K562 (cell line): Measurements from ENCODE around the gene ELP5. TPM values are rescaled to one million over a fixed set of nuclear protein-coding genes. Genes with fewer than 3 reads are reported as not detected.

Experiments
- ETV1 ChIP-seq: fragments of 450-650 bp; conservative IDR thresholded peaks from 2 replicates; pipeline ENCODE4 v1.6.1; 2016; ENCODE audit warnings: missing genetic modification characterization, control low read depth, low read depth, missing compliant biosample characterization
- HMGN3 ChIP-seq: IDR thresholded peaks from 2 replicates; pipeline ENCODE4 v1.6.1; 2011; ENCODE audit warnings: borderline replicate concordance, low read depth, mild to moderate bottlenecking, mixed read lengths, low read length; ENCODE audit not compliant: insufficient read length; ENCODE audit errors: extremely low read depth
- MEIS2 ChIP-seq: fragments of 450-650 bp; IDR thresholded peaks from 2 replicates; pipeline ENCODE4 v1.6.1; 2014; ENCODE audit warnings: mild to moderate bottlenecking; ENCODE audit not compliant: partially characterized antibody
- NR1H2 ChIP-seq: sonication (generic); formaldehyde crosslinking; IDR thresholded peaks from 2 replicates; pipeline ENCODE4 v1.4.0; 2020; ENCODE audit warnings: mild to moderate bottlenecking, missing genetic modification reagents
- POLR2A ChIP-seq: fragments of 450-650 bp; conservative IDR thresholded peaks from 2 replicates; pipeline ENCODE4 v1.6.1; 2016
- POLR2G ChIP-seq: fragments of 200-400 bp; formaldehyde crosslinking; IDR thresholded peaks from 2 replicates; pipeline ENCODE4 v1.6.1; 2017; ENCODE audit warnings: low read depth, mild to moderate bottlenecking, antibody characterized with exemption, low read length, moderate library complexity
- SIN3A ChIP-seq, 2 experiments: fragments of 150-350 bp in 1 of 2; IDR thresholded peaks; 2 replicates each; pipeline ENCODE4 v1.6.1; 2011 to 2016; ENCODE audit warnings: borderline replicate concordance in 2 of 2, low read depth in 2 of 2, low read length in 2 of 2, mild to moderate bottlenecking in 2 of 2, moderate library complexity in 2 of 2; ENCODE audit not compliant: control insufficient read depth in 1 of 2
- SOX6 ChIP-seq: fragments of 450-650 bp; IDR thresholded peaks from 2 replicates; pipeline ENCODE4 v1.6.1; 2014; ENCODE audit warnings: mild to moderate bottlenecking
- TCF7 ChIP-seq: sonication (generic); IDR thresholded peaks from 2 replicates; pipeline ENCODE4 v1.6.1; 2016; ENCODE audit warnings: antibody characterized with exemption, borderline replicate concordance
- ZBED1 ChIP-seq: IDR thresholded peaks from 2 replicates; pipeline ENCODE4 v1.6.1; 2014
- ZNF134 ChIP-seq: fragments of 250-450 bp; sonication (Bioruptor Pico); conservative IDR thresholded peaks from 2 replicates; pipeline ENCODE4 v1.4.0; 2020
- ZNF263 ChIP-seq: sonication (generic); formaldehyde crosslinking; IDR thresholded peaks from 2 replicates; pipeline ENCODE4 v1.8.0; 2022; ENCODE audit warnings: mild to moderate bottlenecking, missing genetic modification reagents, borderline replicate concordance
- ZNF436 ChIP-seq: fragments of 250-450, 450-650 bp; sonication (Bioruptor Pico); formaldehyde crosslinking; IDR thresholded peaks from 2 replicates; pipeline ENCODE4 v1.7.0; 2020; ENCODE audit warnings: mild to moderate bottlenecking
- ZNF766 ChIP-seq: fragments of 200-800 bp; sonication (Bioruptor generic); conservative IDR thresholded peaks from 2 replicates; pipeline ENCODE4 v1.6.1; 2016; ENCODE audit warnings: missing genetic modification characterization, missing compliant biosample characterization
- polyA plus RNA-seq, 8 experiments: library from polyadenylated mRNA; depleted of rRNA in 4 of 8; stranded (reverse) in 5 of 8; unstranded in 3 of 8; fragments of >200 nt; fragmentation: Nextera tagmentation in 2 of 8; fragmentation: Illumina TruSeq in 1 of 8; extraction: Ambion mirVana in 2 of 8; extraction: Trizol in 1 of 8; gene quantifications; 2 replicates each; pipeline versions ENCODE4 v1.2.1 to v1.2.3, GENCODE V29; 2011 to 2014; ENCODE audit warnings: inconsistent platforms in 1 of 8, missing spikeins in 1 of 8
- total RNA-seq, 7 experiments: library from RNA; depleted of rRNA in 6 of 7; stranded (reverse); fragments of >200 nt in 6 of 7; fragmentation: Illumina TruSeq in 2 of 7; extraction: Trizol in 2 of 7; gene quantifications; 2 replicates each; pipeline versions ENCODE4 v1.2.1 to v1.2.3, GENCODE V29; 2011 to 2021; ENCODE audit warnings: low replicate concordance in 1 of 7
- TF ChIP-seq, protein P1 (sequence below), 3 experiments: fragments of 200-800 bp in 1 of 3; sonication (Bioruptor generic) in 1 of 3; sonication (generic) in 1 of 3; formaldehyde crosslinking in 1 of 3; IDR thresholded peaks; 2 replicates each; pipeline versions ENCODE4 v1.6.1 to v1.8.0; 2016 to 2022; ENCODE audit warnings: mild to moderate bottlenecking in 2 of 3, missing compliant biosample characterization in 2 of 3, missing genetic modification characterization in 2 of 3, missing genetic modification reagents in 1 of 3
- TF ChIP-seq, protein P2 (sequence below), 2 experiments: fragments of 200-800 bp in 1 of 2; sonication (Bioruptor generic) in 1 of 2; sonication (generic) in 1 of 2; formaldehyde crosslinking in 1 of 2; IDR thresholded peaks in 1 of 2; conservative IDR thresholded peaks in 1 of 2; 2 replicates each; pipeline versions ENCODE4 v1.5.0 to v1.6.1; 2016 to 2020; ENCODE audit warnings: missing compliant biosample characterization in 1 of 2, missing genetic modification characterization in 1 of 2, missing genetic modification reagents in 1 of 2
- TF ChIP-seq, protein P3 (sequence below), 2 experiments: IDR thresholded peaks; 2 replicates each; pipeline ENCODE4 v1.6.1; 2012; ENCODE audit warnings: improper control_type of control experiment in 2 of 2, low read depth in 2 of 2, low read length in 2 of 2, borderline replicate concordance in 1 of 2
- TF ChIP-seq, protein P4 (sequence below): sonication (generic); formaldehyde crosslinking; IDR thresholded peaks from 2 replicates; pipeline ENCODE4 v1.8.1; 2023; ENCODE audit warnings: mild to moderate bottlenecking, missing genetic modification reagents

Gene ELP5
- total and polyA plus RNA-seq, 9 of the 15 experiments (the other 6 are each of a cell fraction or from before 2014, with no cell fraction given): 25.7 to 77.9 (median 52.9) TPM

DNA sequence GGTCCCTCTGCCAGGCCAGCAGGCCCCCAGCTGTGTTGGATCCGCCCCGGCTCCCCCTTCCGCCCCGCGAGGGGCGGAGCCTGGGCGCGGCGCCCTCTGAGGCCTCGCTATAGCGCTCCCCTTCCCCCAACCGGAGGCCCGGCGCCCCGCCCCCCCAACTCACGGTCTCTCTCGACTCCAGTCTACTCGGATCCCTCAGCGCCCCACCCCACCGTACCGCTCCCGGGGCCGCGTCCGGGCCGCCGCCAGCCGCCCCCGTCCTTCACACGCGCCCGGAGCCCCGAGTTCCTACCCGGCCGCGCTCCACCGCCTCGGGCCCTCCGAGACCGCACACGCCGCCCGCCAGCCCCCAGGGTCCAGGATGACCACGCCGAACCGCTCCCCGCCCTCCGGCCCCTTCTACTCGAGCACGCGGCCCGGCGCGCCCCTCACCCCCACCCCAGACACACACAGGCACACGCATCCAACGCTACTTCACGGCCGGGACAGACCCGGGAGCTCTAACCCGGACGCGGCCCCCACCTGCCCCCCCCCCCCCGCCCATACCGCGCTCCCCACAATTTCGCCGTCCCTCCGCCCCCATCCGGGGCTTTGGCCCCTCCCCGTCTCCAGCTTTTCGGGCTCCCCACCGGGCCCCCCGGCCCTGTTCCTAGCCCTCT lies 14.1 kb upstream of the ELP5 start (continued):
- TF ChIP-seq ETV1 (0 out of 2 replicates have a peak, but pooled peaks have one; percentile 9), POLR2G (peak; percentile 79), ZNF134 (CRISPR knock-in tag) (no peak), MEIS2 (no peak), ZNF766 (CRISPR knock-in tag) (0 out of 2 replicates have a peak, but pooled peaks have one; percentile 27), SOX6 (no peak), ZNF436 (CRISPR knock-in tag) (no peak), ZNF263 (CRISPR knock-in tag) (peak; percentile 56; the same call in 1 of the 2 replicates), SIN3A (IDR thresholded peaks at IDR 0.05; ENCODE audit: borderline replicate concordance in 2 of 2, control insufficient read depth in 1 of 2, low read depth in 2 of 2, low read length in 2 of 2) (peak in 1 of 2 experiments; percentile 32; a peak in 1 of 4 replicates), HMGN3 (peak; percentile 78), ZBED1 (no peak), POLR2A (peak; percentile 55), NR1H2 (CRISPR knock-in tag) (no peak), TCF7 (no peak)
- TF ChIP-seq, protein P1, sequence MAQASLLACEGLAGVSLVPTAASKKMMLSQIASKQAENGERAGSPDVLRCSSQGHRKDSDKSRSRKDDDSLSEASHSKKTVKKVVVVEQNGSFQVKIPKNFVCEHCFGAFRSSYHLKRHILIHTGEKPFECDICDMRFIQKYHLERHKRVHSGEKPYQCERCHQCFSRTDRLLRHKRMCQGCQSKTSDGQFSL (CRISPR knock-in tag; IDR thresholded peaks at IDR 0.05): peak; percentile 73
- TF ChIP-seq, protein P1 (tag; IDR thresholded peaks at IDR 0.05): peak in 1 of 2 experiments; percentile 93; a peak in 2 of 4 replicates
- TF ChIP-seq, protein P2, sequence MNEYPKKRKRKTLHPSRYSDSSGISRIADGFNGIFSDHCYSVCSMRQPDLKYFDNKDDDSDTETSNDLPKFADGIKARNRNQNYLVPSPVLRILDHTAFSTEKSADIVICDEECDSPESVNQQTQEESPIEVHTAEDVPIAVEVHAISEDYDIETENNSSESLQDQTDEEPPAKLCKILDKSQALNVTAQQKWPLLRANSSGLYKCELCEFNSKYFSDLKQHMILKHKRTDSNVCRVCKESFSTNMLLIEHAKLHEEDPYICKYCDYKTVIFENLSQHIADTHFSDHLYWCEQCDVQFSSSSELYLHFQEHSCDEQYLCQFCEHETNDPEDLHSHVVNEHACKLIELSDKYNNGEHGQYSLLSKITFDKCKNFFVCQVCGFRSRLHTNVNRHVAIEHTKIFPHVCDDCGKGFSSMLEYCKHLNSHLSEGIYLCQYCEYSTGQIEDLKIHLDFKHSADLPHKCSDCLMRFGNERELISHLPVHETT (CRISPR knock-in tag; conservative IDR thresholded peaks at IDR 0.05 in 1 of 2, IDR thresholded peaks at IDR 0.05 in 1 of 2): peak in 1 of 2 experiments; percentile 91; a peak in 2 of 4 replicates
- TF ChIP-seq, protein P3, sequence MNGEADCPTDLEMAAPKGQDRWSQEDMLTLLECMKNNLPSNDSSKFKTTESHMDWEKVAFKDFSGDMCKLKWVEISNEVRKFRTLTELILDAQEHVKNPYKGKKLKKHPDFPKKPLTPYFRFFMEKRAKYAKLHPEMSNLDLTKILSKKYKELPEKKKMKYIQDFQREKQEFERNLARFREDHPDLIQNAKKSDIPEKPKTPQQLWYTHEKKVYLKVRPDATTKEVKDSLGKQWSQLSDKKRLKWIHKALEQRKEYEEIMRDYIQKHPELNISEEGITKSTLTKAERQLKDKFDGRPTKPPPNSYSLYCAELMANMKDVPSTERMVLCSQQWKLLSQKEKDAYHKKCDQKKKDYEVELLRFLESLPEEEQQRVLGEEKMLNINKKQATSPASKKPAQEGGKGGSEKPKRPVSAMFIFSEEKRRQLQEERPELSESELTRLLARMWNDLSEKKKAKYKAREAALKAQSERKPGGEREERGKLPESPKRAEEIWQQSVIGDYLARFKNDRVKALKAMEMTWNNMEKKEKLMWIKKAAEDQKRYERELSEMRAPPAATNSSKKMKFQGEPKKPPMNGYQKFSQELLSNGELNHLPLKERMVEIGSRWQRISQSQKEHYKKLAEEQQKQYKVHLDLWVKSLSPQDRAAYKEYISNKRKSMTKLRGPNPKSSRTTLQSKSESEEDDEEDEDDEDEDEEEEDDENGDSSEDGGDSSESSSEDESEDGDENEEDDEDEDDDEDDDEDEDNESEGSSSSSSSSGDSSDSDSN (IDR thresholded peaks at IDR 0.05; ENCODE audit: borderline replicate concordance in 1 of 2, low read depth in 2 of 2, low read length in 2 of 2): peak in 1 of 2 experiments; percentile 55; a peak in 1 of 4 replicates
- TF ChIP-seq, protein P4, sequence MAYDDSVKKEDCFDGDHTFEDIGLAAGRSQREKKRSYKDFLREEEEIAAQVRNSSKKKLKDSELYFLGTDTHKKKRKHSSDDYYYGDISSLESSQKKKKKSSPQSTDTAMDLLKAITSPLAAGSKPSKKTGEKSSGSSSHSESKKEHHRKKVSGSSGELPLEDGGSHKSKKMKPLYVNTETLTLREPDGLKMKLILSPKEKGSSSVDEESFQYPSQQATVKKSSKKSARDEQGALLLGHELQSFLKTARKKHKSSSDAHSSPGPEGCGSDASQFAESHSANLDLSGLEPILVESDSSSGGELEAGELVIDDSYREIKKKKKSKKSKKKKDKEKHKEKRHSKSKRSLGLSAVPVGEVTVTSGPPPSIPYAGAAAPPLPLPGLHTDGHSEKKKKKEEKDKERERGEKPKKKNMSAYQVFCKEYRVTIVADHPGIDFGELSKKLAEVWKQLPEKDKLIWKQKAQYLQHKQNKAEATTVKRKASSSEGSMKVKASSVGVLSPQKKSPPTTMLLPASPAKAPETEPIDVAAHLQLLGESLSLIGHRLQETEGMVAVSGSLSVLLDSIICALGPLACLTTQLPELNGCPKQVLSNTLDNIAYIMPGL (CRISPR knock-in tag): no peak
